GM12892 (cell line): ENCODE data around the gene ZKSCAN1.

Experiments
- POLR2A ChIP-seq: IDR thresholded peaks from 2 replicates; pipeline ENCODE4 v1.6.1; 2011; ENCODE audit warnings: low read depth, low read length, control low read depth
- TAF1 ChIP-seq: IDR thresholded peaks from 2 replicates; pipeline ENCODE4 v1.6.1; 2011; ENCODE audit warnings: low read depth, mild to moderate bottlenecking, control low read depth, low read length, borderline replicate concordance

- TF ChIP-seq POLR2A, result no peak
- no peak for TF ChIP-seq TAF1
Observed at GRCh38 chr7:100087055-100087750, 71.8 kb downstream of the ZKSCAN1 start.
